COLO668 (cell line): ENCODE measurements around the gene R3HDM2.

Source experiments
- DNase-seq: peaks from one replicate; lab custom pipeline; 2025; ENCODE audit not compliant: unreplicated experiment; lab: John Stamatoyannopoulos, UW

Gene R3HDM2

GRCh38 chr12:57207731-57208630 is 222.9 kb downstream of the R3HDM2 start:
- DNase-seq, result no peak

- DNase-seq, result no peak
Measured at GRCh38 chr12:57205931-57206330, 224.9 kb downstream of the R3HDM2 start.

- DNase-seq, result no peak
Measured at GRCh38 chr12:57205186-57205585, 225.7 kb downstream of the R3HDM2 start.

GRCh38 chr12:57204454-57204853 is 226.4 kb downstream of the R3HDM2 start:
- DNase-seq, result no peak

- no peak for DNase-seq
Measured at GRCh38 chr12:57203791-57204190, 227.1 kb downstream of the R3HDM2 start.
